AG04450 (cell line): Measurements from ENCODE around the gene MAD2L2. TPM values are rescaled to one million over a fixed set of nuclear protein-coding genes. Genes with fewer than 3 reads are reported as not detected.

ENCODE experiments used
- CTCF ChIA-PET: fragments of 300-600, 350-600 bp; formaldehyde crosslinking; extraction: SDS; loops from one replicate; lab custom pipeline; 2022; ENCODE audit warnings: antibody characterized with exemption, inconsistent platforms; lab: Charles Lee
- POLR2A ChIA-PET: fragments of 350-600 bp; formaldehyde crosslinking; extraction: SDS; loops from one replicate; lab custom pipeline; 2021; ENCODE audit warnings: antibody characterized with exemption, inconsistent platforms; lab: Yijun Ruan, JAX
- DNase-seq: peaks from one replicate; pipeline ENCODE4 v3.0.0-alpha.2; 2011; ENCODE audit warnings: low read depth, low spot score
- H3K27ac ChIP-seq: one replicate; pipeline ENCODE4 v1.5.1; 2012; ENCODE audit warnings: low read depth, low read length, control low read depth
- H3K27me3 ChIP-seq: one replicate; pipeline ENCODE4 v1.6.0; 2012; ENCODE audit warnings: low read length; ENCODE audit not compliant: control insufficient read depth, insufficient read depth
- H3K4me3 ChIP-seq: 2 replicates; pipeline ENCODE4 v1.5.1; 2011; ENCODE audit warnings: mild to moderate bottlenecking, low read depth, low read length, control low read depth
- H3K9me3 ChIP-seq: 2 replicates; pipeline ENCODE4 v1.5.1; 2012; ENCODE audit warnings: low read length; ENCODE audit not compliant: control insufficient read depth, insufficient read depth
- polyA plus RNA-seq: library from polyadenylated mRNA; depleted of rRNA; stranded (reverse); fragments of >200 nt; gene quantifications from 2 replicates; pipeline ENCODE4 v1.2.3, GENCODE V29; 2011
- TF ChIP-seq, protein P1 (sequence below): IDR thresholded peaks from 2 replicates; pipeline ENCODE4 v1.5.1; 2011; ENCODE audit warnings: low read depth, low read length, control low read depth, inconsistent platforms

The MAD2L2 gene
- polyA plus RNA-seq, 1 experiment: 34.9 TPM

DNA sequence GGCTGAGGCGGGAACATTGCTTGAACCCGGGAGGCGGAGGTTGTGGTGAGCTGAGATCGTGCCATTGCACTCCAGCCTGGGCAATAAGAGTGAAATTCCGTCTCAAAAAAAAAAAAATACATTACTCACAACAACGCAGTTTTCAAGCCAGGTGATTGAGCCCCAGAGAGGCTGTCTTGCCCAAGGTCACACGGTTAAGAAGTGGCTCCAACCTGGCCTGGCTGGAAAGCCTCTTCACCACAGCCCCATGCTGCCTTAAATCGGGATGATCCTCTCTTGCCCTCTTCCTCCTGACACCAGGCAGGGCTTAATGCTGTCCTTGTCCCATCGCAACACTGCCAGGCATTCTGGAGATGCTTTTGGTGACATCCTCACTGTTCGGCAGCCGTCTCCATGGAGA is 32.1 kb upstream of the MAD2L2 start:
- H3K4me3 ChIP-seq: no peak overlapping the region
- DNase-seq: no peak
- H3K27ac ChIP-seq: no peak overlapping the region
- CTCF ChIA-PET: no interaction called here
- H3K27me3 ChIP-seq: peaks cover 4% of the 10 kb centered on the region
- H3K9me3 ChIP-seq: no peaks in the 10 kb centered on the region
- TF ChIP-seq, protein P1, sequence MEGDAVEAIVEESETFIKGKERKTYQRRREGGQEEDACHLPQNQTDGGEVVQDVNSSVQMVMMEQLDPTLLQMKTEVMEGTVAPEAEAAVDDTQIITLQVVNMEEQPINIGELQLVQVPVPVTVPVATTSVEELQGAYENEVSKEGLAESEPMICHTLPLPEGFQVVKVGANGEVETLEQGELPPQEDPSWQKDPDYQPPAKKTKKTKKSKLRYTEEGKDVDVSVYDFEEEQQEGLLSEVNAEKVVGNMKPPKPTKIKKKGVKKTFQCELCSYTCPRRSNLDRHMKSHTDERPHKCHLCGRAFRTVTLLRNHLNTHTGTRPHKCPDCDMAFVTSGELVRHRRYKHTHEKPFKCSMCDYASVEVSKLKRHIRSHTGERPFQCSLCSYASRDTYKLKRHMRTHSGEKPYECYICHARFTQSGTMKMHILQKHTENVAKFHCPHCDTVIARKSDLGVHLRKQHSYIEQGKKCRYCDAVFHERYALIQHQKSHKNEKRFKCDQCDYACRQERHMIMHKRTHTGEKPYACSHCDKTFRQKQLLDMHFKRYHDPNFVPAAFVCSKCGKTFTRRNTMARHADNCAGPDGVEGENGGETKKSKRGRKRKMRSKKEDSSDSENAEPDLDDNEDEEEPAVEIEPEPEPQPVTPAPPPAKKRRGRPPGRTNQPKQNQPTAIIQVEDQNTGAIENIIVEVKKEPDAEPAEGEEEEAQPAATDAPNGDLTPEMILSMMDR: no peak
- POLR2A ChIA-PET: no interaction called here

DNA sequence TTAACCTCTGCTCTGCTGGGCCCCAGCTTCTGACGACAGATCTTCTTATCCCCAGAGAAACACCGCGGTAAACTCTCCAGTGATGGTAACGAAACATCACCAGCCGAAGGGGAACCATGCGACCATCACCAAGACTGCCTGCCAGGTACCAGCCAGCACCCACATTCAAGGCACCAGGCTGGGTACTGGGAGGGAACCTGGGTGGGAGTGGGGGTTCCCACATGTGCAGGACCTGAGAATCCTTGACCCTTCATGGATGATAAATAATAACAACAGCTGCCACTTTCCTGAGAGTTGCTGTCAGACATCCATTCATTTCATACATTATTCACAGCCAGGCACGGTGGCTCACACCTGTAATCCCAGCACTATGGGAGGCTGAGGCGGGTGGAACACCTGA is 31.3 kb upstream of the MAD2L2 start:
- POLR2A ChIA-PET: no interaction called here
- H3K27ac ChIP-seq: no peak overlapping the region
- H3K9me3 ChIP-seq: no peaks in the 10 kb centered on the region
- TF ChIP-seq, protein P1: no peak
- peaks cover 4% of the 10 kb centered on the region for H3K27me3 ChIP-seq
- CTCF ChIA-PET: interaction anchor here (0.5 to 1.9 kb wide), 4 partner anchors 19 to 946 kb away, joined by 3 to 5 read pairs (median 4); no protein-coding TSS in a partner anchor
- H3K4me3 ChIP-seq: no peak overlapping the region
- no peak for DNase-seq

DNA sequence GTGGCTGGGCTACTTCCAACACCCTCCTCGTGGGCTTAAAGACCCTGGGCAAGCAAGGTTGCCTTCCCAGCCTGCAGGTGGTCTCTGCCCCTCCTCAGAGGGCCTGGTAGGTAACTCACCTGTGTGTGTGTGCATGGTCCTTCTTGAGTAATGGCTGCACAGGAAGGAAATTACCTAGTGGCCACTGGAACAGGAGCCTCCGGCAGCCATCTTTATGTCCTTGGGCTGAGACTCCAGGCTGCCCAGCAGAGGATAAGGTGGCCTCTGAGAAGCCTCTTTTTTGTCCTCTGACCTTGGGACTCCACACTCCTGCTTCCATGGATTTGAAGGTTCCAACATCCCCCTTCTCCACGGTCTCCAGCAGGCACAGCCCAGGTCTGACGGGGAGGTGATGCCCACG is 30.5 kb upstream of the MAD2L2 start:
- Histone ChIP-seq H3K27ac (no peak overlapping the region), H3K4me3 (no peak overlapping the region), H3K27me3 (peaks cover 6% of the 10 kb centered on the region), H3K9me3 (no peaks in the 10 kb centered on the region)
- DNase-seq: no peak
- ChIA-PET CTCF (interaction anchor here (0.5 to 2.7 kb wide), 10 partner anchors 8 to 674 kb away, joined by 3 to 17 read pairs (median 4); no protein-coding TSS in a partner anchor), POLR2A (no interaction called here)
- TF ChIP-seq, protein P1: no peak

DNA sequence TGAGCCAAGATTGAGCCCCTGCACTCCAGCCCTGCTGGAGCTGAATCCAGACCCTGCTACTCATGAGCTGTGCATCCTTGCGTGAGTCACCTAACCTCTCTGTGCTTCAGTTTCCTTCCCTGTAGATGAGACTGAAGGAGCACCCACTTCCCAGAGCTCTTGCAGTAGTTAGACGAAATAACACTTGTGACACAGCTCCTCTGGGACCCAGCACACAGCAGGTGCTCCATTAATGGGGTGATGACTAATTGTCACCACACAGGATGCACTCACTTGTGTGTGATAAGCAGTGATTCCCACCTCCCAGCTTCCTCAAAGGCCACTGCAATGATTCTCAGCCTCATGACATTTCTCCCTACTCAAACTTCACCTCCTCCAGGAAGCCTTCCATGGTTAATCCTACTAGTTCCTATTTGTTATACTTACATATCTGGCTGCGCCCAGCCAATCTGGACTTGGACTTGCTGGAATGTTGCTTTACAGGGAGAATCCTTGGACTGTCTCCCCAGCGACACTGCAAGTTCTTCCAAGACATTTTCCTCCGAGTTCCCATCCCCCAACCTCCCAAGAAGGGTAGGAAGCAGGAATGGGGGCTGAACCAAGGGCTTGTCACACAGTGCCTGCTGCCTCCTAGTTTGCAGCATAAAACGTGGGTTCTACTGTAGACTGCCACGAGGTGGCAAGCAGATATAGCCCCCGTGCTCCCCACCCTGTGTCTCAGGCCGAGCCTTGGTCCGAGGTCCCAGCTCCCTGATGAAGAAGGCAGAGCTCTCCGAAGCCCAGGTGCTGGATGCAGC is 27.8 kb upstream of the MAD2L2 start:
- TF ChIP-seq, protein P1: no peak
- ChIA-PET POLR2A (no interaction called here), CTCF (interaction anchor here (0.9 to 2.7 kb wide), 3 partner anchors 11 to 27 kb away, joined by 3 to 17 read pairs (median 5); partner anchors contain the start of gene AGTRAP)
- Histone ChIP-seq H3K27me3 (peaks cover 12% of the 10 kb centered on the region), H3K9me3 (no peaks in the 10 kb centered on the region), H3K4me3 (no peak overlapping the region), H3K27ac (no peak overlapping the region)
- no peak for DNase-seq

DNA sequence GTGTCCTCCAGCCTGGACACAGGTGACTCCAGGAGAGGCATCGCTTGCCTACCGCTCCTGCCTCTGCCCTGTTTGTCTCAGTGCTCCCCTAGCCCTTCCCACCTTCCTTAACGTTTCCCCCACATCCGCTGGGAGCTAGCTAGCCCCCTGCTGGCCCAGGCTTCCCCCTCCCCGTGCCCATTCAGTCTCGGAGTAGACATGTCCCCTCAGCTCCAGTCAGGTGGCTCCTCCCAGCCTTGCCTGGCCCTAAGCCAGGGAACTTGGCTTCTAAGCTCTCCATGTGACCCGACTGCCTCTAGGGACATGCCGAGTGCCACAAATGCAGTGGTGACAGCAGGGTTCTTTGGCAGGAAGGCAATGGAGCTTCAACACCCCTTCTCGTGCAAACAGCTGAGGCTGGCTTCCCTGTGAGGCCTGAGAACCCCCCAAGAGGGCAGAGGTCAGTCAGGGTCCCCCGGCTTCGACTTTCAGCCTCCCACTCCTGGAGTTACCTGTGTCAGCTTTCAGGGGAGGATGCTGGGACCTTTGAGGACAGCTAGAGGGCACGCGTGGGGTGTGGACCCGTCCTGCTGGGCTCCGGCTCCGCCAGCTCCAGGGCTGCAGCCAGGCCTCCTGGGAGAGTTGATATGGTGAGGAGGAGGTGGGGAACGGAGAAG is 26.8 kb upstream of the MAD2L2 start:
- CTCF ChIA-PET: interaction anchor here (0.6 to 1.8 kb wide), 2 partner anchors 13 kb away, joined by 3 to 5 read pairs; no protein-coding TSS in a partner anchor
- H3K27me3 ChIP-seq: peaks cover 21% of the 10 kb centered on the region
- no peaks in the 10 kb centered on the region for H3K9me3 ChIP-seq
- no peak overlapping the region for H3K4me3 ChIP-seq
- H3K27ac ChIP-seq: no peak overlapping the region
- POLR2A ChIA-PET: no interaction called here
- no peak for DNase-seq
- TF ChIP-seq, protein P1: no peak
